Activated gamma-delta T cell treated with anti-CD3 and anti-CD28 coated beads, Interleukin-2, amount 50 U/mL, for 16 hours (primary cell): ENCODE results near the gene RALY.

Experiments
- DNase-seq: peaks from one replicate; pipeline ENCODE4 v3.0.0-alpha.2; 2020; ENCODE audit warnings: low read depth

RALY gene

DNA sequence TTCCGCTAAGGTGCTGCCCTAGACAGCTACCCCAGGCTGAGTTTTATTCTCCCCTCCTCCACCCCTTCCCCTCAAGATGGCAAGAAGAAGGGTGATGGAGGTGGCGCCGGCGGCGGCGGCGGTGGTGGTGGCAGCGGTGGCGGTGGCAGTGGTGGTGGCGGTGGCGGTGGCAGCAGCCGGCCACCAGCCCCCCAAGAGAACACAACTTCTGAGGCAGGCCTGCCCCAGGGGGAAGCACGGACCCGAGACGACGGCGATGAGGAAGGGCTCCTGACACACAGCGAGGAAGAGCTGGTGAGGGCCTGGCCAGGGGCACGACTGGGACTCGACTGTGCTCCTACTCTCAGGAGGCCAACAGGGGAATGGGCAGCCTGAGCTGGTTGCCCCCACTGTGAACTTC is 83.2 kb downstream of the RALY start:
- no peak for DNase-seq

GRCh38 chr20:34078540-34078939 is 84.8 kb downstream of the RALY start:
- DNase-seq = no peak

DNA sequence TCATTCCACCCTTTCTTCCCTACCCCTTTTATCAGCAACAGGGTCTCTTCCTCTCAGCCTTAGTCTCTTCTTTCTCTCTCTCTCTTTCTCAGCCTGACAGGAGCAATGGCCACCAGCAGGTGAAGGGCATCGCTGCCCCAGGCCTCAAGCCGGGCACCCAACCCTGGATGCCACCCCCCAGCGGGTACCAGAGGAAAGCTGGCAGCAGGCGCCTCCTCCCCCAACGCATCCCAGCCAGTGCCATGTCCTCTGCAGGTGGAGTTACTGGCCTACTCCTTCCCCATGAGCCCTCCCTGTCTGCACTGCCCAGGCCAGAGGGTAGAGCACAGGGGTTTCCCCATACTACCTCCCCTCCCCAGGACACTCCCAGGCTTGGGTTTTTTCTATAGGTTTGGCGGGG is 86.1 kb downstream of the RALY start:
- no peak for DNase-seq

GRCh38 chr20:34082232-34082887 is 88.6 kb downstream of the RALY start:
- DNase-seq = no peak

- DNase-seq = no peak
Measured at GRCh38 chr20:34083137-34083536, 89.4 kb downstream of the RALY start.

DNA sequence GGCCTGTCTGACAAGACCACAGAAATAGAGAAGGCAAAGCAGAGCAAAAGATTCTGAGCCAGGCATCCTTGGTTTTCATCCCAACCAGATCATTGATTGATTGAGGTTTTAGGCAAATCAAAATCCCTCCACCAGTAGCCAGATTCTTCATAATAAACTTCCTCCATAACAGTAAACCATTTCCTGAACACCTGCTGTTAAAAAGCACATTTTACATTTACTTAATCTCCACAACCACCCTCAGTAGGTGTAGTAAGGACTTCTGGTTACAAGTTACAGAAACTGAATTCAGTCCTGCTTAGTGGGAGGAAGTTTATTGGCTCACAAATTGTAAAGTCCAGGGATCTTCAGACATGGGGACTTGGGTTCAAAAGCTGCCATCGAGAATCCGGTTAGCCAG is 90.1 kb downstream of the RALY start:
- DNase-seq = no peak

DNA sequence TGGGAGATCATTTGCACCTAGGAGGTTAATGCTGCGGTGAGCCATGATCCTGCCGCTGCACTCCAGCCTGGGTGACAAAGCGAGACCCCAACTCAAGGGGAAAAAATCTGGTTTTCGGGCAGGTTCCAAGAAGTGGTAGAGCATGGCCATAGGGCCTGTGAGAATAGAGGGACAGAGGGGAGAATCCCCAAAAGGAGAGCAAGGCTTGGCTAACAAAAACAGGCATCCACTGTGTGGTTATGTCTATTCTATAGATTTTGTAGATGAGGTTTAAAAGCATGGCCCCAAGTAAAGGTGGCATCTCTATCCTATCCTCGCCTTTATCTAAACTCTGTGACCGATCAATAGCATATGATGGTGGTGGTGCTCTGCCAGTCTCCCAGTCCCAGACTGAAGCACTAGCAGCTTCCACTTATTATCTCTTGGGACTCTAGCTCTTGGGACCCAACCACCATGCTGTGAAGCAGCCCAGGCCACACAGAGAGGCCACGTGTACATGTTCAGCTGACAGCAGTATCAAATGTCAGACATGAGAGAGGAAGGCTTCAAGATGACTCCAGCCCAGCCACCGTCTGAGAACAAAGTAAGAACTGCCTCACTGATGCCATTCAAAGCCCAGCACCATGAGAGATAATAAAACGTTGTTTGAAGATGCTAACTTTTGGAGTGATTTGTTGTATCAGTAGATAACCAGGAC is 90.7 kb downstream of the RALY start:
- no peak for DNase-seq

DNA sequence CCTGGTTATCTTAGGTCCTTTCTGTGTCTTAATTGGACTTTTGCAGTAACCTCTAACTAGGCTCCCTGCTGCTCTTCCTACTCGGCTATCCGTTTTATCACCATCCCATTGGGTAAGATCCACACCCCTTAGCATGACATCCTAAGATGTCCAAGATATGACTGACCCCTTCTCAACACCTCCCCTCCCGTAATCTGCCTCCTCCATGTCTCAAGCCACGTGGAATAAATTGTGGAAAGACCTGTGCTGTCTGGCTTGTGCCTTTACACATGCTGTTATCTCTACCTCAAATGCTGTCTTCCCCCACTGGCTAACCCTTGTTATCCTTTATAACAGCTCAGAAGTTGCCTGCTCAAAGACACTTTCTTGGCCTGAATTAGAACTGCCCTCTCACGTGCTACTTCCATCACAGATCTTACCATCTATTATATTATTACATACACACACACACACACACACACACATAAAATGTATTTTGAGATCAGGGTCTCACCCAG is 91.9 kb downstream of the RALY start:
- no peak for DNase-seq

- DNase-seq = no peak
Measured at GRCh38 chr20:34088305-34089174, 94.8 kb downstream of the RALY start.

DNA sequence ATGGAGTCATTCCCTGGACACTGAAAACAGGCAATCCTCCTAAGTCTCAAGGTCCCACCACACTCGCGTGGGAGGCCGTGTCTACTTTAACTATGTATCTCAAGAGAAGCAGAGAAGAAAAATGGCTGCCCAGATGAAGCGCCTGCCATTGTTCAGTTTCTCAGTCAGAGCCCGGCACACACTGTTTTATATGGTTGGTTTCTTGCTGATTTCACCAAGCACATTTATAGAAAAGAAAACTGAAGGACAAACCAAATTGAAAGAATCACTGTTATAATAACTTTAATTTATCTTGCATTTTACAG is 95.4 kb downstream of the RALY start:
- DNase-seq = no peak

GRCh38 chr20:34089655-34090345 is 96.1 kb downstream of the RALY start:
- DNase-seq = no peak

DNA sequence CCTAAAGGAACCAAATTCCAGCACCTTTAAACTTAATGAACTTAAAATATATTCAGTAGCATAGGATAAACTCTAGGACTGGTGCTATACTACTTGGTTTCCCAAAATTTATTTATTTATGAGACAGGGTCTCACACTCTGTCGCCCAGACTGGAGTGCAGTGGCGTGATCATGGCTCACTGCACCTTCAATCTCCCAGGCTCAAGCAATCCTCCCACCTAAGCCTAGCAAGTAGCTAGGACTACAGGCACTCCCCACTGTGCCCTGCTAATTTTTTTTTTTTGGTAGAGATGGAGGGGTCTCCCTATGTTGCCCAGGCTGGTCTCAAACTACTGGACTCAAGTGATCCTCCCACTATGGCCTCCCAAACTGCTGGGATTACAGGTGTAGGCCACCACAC is 96.9 kb downstream of the RALY start:
- no peak for DNase-seq

GRCh38 chr20:34091637-34092200 is 98.0 kb downstream of the RALY start:
- no peak for DNase-seq

- no peak for DNase-seq
Measured at GRCh38 chr20:34093895-34094294, 100.2 kb downstream of the RALY start.

DNA sequence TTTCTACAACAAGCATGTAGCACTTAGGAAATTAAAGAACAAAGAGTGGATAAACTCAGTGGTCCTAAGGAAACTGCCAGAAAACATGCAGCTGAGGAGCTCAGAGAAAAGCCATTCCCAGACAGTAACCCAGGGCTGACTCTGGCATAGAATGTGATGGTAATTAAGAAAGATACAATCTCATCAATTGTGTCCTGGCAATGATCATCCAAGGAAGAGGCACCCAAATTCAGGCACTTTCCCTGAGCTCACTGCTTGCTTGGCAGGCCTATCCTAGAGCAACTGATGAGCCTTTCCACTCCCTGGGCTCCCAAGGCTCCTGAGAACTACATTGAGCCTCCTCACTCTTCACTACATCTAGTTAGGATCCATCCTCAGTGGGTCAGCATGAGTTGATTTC is 102.1 kb downstream of the RALY start:
- no peak for DNase-seq

GRCh38 chr20:34096699-34097444 is 103.2 kb downstream of the RALY start:
- DNase-seq = no peak

GRCh38 chr20:34098570-34098969 is 104.9 kb downstream of the RALY start:
- DNase-seq = no peak

DNA sequence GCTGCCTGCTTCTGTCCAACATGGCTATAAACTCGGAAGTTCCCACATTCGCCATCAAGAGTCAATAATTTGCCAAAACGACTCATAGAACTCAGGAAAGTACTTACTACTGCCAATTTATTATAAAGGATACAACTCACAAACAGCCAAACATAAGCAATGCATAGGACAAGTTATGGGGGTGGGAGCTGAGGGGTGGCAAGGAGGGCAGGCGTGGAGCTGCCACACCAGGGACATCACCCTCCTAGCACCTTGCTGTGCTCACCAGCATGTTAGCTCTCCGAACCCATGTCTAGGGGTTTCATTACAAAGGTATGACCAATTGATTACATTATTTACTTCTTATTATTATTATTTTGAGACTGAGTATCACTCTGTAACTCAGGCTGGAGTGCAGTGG is 106.0 kb downstream of the RALY start:
- no peak for DNase-seq

DNA sequence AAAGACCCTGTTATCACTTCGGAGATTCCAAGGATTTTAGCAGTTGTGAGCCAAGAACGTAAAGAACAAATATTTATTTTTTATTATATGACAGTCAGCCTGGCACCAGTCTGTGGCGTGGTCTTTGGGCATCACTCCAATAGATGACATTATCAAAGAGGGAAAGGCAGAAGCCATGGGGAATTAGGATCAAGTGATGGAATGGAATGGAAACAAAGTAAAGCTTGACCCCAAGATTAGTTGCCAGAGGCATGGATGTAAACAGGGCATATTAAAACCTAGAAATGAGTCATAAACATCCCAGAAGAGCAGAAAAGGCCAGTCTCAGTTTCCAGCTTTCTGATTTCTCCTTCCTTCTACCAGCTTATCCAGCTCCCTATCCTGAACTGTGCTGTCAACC is 106.9 kb downstream of the RALY start:
- DNase-seq = no peak

DNA sequence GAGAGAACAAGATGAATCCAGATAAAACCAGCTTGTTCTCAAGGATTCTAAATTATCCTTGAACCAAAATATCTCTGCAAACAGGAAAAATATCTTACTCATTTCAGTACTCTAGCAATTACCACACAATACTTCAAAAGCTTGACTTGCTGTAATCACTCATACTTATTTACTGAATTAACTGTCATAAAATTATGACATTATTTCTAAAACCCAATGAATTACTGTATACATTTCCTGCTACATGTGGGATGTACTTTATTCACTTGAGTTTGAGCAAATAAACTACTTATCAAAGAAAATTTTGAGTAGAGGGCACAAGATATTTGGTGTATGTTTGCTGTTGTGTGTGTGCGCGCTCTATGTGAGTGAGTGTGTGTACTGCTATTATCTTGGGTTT is 108.6 kb downstream of the RALY start:
- no peak for DNase-seq

DNA sequence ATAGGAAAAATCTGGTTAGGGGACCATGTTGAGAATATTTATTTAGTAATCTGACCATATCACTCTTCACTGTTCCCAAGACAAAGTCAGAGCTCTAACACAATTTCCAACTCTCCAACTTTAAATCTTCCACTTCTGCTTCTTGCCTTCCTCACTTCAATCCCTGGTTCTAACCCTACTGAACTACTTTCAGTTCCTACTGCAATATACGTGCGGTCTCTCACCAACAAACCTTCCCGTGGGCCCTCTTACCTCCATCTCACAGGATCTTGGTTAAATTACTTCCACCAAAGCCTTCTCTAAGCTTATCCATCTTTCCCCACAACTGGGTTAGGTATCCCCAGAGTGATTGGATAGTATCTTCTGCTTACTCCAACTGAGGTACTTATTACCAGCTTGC is 110.3 kb downstream of the RALY start:
- no peak for DNase-seq
